Fibroblast of mammary gland (primary cell): ENCODE results near the gene GAMT.
A peak's percentile ranks its signal among the peaks of the same experiment; 100 is the strongest.

Experiments
- DNase-seq: peaks from one replicate; pipeline ENCODE4 v3.0.0-alpha.2; 2010; ENCODE audit warnings: low read depth
- H3K4me3 ChIP-seq: 2 replicates; pipeline ENCODE4 v1.5.1; 2011; ENCODE audit warnings: low read depth, mild to moderate bottlenecking, low read length, moderate library complexity; ENCODE audit not compliant: control insufficient read depth
- CTCF ChIP-seq: conservative IDR thresholded peaks from 2 replicates; pipeline ENCODE4 v1.5.1; 2011; ENCODE audit warnings: low read depth, low read length, inconsistent platforms; ENCODE audit not compliant: control insufficient read depth, insufficient read depth

GAMT gene

GRCh38 chr19:1438933-1439354, 37.6 kb upstream of the GAMT start:
- TF ChIP-seq CTCF, result no peak
- H3K4me3 ChIP-seq, result peak overlapping the region; percentile 92
- DNase-seq, result no peak

- DNase-seq, result peak; percentile 93
- TF ChIP-seq CTCF, result peak; percentile 68
- peak within 1 kb of the TSS; percentile 92 for H3K4me3 ChIP-seq
These were observed 36.9 kb upstream of the GAMT start, which contains the start of gene RPS15 for GRCh38 chr19:1438035-1438932. Gene RPS15, plus strand, starts transcription at chr19:1438396. Its CDS starts 30 bp downstream, at chr19:1438426.

GRCh38 chr19:1437609-1438008, 36.3 kb upstream of the GAMT start:
- no peak for DNase-seq
- no peak for TF ChIP-seq CTCF
- no peak overlapping the region for H3K4me3 ChIP-seq

- TF ChIP-seq CTCF, result no peak
- no peak for DNase-seq
- H3K4me3 ChIP-seq, result no peak overlapping the region
These were observed 34.1 kb upstream of the GAMT start for GRCh38 chr19:1435378-1435989.

GRCh38 chr19:1434577-1435060, 33.3 kb upstream of the GAMT start:
- no peak for TF ChIP-seq CTCF
- no peak for DNase-seq
- no peak overlapping the region for H3K4me3 ChIP-seq

GRCh38 chr19:1434040-1434366, 32.7 kb upstream of the GAMT start:
- TF ChIP-seq CTCF, result no peak
- DNase-seq, result no peak
- H3K4me3 ChIP-seq, result no peak overlapping the region
